Measurements from ENCODE around the gene RS1.

Gene RS1

DNA sequence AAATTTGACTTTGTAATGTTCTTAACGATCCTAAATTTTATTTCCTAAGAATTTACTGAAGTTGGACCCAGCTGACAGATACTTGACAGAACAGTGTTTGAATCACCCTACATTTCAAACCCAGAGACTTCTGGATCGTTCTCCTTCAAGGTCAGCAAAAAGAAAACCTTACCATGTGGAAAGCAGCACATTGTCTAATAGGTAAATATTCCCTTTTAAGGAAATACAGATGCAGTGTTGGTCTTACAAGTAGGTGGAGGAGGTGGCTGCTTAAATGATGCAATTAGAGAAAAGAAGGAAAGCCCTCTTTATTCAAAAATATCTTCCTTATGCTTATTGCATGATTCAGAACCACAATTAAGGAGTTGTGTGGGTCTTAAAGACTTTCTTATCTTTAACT lies 73.5 kb downstream of the RS1 start:
- no peak for ATAC-seq (replicated peaks)
- no peaks in the 10 kb centered on the region for H3K9me3 Mint-ChIP-seq
- DNase-seq: no peak

GRCh38 chrX:18596096-18596495 lies 75.8 kb downstream of the RS1 start:
- no peak for DNase-seq
- ATAC-seq (replicated peaks): no peak
- H3K27me3 Mint-ChIP-seq: no peaks in the 10 kb centered on the region
- no peak overlapping the region for H3K4me3 Mint-ChIP-seq
- H3K4me1 Mint-ChIP-seq: no peaks in the 10 kb centered on the region
- no peak overlapping the region for H3K27ac Mint-ChIP-seq
- peaks cover 7 to 9% of the 10 kb centered on the region in 2 donors for H3K36me3 Mint-ChIP-seq
- no peaks in the 10 kb centered on the region for H3K9me3 Mint-ChIP-seq

More for the DNA sequence above, 73.5 kb downstream of the RS1 start:
- Mint-ChIP-seq H3K4me1 (no peaks in the 10 kb centered on the region), H3K4me3 (no peak overlapping the region), H3K27ac (no peak overlapping the region), H3K36me3 (peaks cover 1 to 3% of the 10 kb centered on the region in 2 donors), H3K27me3 (no peaks in the 10 kb centered on the region)

GRCh38 chrX:18594079-18594478 lies 77.8 kb downstream of the RS1 start:
- DNase-seq: no peak
- no peak for ATAC-seq (replicated peaks)
- Mint-ChIP-seq H3K27me3 (no peaks in the 10 kb centered on the region), H3K4me1 (no peaks in the 10 kb centered on the region), H3K36me3 (peaks cover 12 to 16% of the 10 kb centered on the region in 2 donors), H3K27ac (no peak overlapping the region), H3K4me3 (no peak overlapping the region), H3K9me3 (no peaks in the 10 kb centered on the region)

DNA sequence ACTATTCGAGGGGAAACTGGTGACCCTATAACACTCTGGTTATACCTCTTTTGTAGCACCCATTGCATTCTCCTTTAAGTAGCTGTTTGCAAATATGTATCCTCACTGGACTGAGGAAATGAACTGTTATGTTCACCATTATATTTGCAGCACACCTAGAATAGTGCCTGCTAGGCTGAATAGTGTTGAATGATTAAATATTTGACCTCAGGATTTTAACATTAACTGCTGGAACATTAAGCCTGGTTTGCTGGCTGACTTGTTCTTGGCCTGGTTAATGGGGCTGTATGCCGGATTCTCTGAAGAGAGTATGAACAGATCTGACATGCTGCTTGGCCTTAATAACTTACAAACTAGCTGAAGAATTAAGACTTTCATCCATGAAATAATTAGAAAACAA lies 80.1 kb downstream of the RS1 start:
- ATAC-seq (replicated peaks): no peak
- DNase-seq: no peak
- H3K4me3 Mint-ChIP-seq: no peak overlapping the region
- H3K36me3 Mint-ChIP-seq: peaks cover 13% of the 10 kb centered on the region in 2 donors
- no peak overlapping the region for H3K27ac Mint-ChIP-seq
- H3K27me3 Mint-ChIP-seq: no peaks in the 10 kb centered on the region
- H3K9me3 Mint-ChIP-seq: no peaks in the 10 kb centered on the region
- no peaks in the 10 kb centered on the region for H3K4me1 Mint-ChIP-seq

Measured in stimulated activated naive B cell treated with anti-CD40 and anti-IgM and Interleukin-4, amounts not matched to agents 10 μg/mL and 1 μg/mL and 100 μg/mL, for 72 hours (primary cell).